GM18519 (cell line): ENCODE measurements around the gene DACH1.

Source experiments
- ATAC-seq: cut with Tn5 transposase; IDR thresholded peaks from one replicate; pipeline ENCODE4 v1.9.1; 2021; ENCODE audit warnings: mild to moderate bottlenecking, moderate library complexity; ENCODE audit not compliant: unreplicated experiment, low FRiP score

Gene DACH1

GRCh38 chr13:71632721-71633120 lies 234.3 kb downstream of the DACH1 start:
- ATAC-seq = no peak

GRCh38 chr13:71632206-71632605 lies 234.8 kb downstream of the DACH1 start:
- no peak for ATAC-seq

- ATAC-seq = no peak
Measured at GRCh38 chr13:71629167-71629566, 237.8 kb downstream of the DACH1 start.

- ATAC-seq = no peak
Measured at GRCh38 chr13:71626421-71627117, 240.4 kb downstream of the DACH1 start.

- no peak for ATAC-seq
Measured at GRCh38 chr13:71625694-71626093, 241.3 kb downstream of the DACH1 start.

DNA sequence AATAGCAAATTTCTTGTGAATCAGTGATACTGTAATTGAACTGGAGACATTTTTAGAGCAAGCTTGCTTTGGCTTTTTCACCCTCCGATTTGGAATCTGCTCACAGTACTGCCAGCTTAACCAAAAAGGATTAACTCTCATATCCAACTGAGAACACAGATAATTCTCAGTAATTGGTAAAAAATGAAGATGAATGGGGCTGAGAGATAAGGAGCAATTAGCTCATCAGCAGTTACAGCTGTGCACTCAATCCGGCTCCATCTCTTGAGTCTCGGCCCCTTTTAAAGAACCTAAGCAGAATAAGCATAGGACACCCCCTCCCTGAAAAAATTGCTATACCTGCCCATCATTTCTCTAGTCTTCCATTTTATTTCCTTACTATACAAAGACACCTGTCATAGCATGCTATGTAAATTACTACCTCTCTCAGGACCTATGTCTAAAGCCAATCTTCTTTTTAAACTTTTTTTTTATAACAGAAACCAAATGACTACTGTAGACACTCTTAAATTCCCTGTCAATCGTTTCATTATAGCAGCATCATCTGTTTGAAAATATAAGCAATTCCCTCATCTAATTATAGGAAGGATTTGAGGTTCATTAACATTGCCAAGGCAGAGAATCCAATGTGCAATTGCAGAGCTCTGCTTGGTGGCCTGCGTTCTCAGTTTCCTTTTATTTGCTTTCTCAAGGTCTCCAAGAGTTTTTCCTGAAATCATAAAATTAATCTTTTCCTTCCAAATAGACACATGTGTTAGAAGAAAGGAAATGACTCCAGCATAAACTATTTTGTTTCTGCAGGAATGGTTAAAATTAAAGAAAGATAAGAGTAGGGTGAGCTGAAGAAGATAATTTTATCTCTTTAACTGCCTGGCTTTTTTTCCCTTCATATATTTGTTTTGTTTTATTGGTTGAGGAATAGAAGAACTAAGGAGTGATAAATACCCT lies 242.1 kb downstream of the DACH1 start:
- ATAC-seq = no peak

GRCh38 chr13:71621174-71622124 lies 245.6 kb downstream of the DACH1 start:
- ATAC-seq = no peak

DNA sequence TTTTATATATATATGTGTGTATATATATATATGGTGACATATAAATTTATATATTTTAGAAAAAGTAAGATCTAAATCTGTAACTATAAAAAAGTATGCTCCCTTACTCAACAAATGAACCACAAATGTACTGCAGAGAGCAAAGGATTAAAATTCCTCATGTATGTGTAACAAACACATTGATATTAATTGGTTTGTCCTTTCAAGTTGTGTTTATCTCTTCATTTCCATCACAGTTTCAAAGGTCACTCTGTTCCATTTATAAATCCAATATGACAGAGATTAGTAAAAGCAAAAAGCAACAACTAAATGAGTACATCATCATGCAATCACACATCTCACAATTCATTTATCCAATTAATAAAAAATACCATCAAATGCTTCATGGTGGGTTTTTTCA lies 247.9 kb downstream of the DACH1 start:
- no peak for ATAC-seq

- ATAC-seq = no peak
Measured at GRCh38 chr13:71618159-71618558, 248.8 kb downstream of the DACH1 start.

DNA sequence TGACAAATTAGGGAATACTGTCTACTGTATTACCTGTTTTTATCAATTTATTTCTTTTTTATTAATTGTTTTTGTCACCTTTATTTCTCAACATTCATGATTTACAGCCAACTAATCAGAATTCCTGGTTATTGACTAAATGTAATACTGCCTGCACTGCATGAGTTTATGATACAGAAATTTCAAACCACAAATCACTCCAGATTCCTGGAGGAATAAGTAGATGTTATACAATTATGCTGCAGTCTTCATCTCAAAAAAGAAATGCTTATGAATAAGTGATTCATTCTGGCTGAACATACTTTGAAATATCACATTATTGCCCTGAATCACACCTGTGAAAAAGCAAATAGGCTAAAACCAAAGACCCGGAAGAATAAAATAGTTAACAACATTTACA lies 249.7 kb downstream of the DACH1 start:
- ATAC-seq = no peak

- ATAC-seq = no peak
Measured at GRCh38 chr13:71613066-71613745, 253.8 kb downstream of the DACH1 start.

DNA sequence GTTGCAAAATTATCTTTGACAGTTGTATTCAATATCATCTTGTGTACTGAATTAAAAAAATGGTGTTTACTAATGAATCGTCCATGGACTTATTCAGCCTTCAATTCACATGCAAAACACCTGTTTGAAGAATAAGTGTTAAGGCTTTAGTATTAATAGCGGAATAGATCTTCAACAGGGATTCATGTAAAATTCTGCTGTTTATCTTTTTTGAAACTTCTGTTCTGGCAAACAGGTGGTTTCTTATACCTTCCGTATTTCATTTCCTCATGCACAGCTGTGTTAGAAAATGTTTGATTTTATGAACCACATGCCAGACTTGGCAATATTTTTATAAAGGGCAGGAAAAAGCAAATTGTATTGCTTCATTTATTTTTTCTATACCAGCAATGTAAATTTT lies 255.7 kb downstream of the DACH1 start:
- no peak for ATAC-seq

- ATAC-seq = no peak
Measured at GRCh38 chr13:71610876-71611275, 256.1 kb downstream of the DACH1 start.

- no peak for ATAC-seq
Measured at GRCh38 chr13:71609271-71609670, 257.7 kb downstream of the DACH1 start.

DNA sequence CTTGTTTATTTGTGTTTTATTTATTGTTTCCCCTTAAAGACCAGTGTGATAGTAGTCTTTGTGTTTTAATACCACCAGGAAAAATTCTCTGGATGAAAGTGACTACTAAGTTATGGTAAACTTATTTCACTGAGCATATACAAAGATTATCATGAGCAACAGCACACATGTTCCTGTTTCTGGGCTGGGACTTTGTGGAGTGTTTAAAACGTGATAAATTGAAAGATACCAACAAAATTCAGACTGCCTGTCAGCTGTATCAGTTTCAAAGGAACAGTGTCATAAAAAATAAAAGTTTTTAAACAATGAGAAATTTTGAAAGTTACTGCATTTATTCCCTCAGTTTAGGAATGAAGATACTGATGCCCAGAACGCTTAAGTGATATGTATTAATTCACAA lies 259.4 kb downstream of the DACH1 start:
- ATAC-seq = no peak

- no peak for ATAC-seq
Measured at GRCh38 chr13:71606818-71607217, 260.2 kb downstream of the DACH1 start.

DNA sequence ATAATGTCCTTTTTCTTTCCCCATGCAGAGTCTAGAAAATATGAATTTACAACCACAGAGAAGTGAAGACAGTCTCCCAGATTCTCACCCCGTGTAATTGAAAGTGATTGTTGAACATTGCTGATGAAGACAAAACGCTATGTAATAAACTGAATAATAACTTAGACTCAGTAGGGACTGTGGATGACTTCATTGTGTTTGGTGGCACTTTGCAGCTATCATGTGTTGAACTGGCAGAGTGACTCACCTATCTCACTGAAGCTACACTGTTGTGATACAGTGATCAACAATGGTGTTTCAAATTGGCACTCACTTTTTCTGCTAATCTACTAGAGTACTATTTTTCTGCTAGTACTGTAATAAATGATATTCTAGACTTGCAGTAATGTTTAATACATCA lies 261.3 kb downstream of the DACH1 start:
- ATAC-seq = no peak

DNA sequence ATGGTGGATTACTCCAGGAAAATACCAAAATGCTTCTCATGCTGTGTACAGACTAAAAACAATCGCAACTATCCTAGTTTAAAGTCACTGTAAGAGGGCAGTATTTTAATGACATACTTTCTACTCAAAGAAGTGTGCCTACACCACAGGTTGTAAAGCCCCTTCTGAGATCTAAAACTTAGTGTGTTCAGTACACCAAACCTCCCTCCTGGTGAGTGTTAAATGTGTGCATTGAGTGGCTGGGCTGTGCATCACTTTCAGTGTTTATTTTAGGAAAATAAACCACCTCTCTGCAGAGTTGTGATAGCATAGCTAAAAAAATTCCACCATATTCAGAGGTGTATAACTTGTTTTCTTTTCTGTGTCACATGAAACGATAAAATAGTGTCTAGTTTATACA lies 263.7 kb downstream of the DACH1 start:
- no peak for ATAC-seq

GRCh38 chr13:71602344-71602743 lies 264.7 kb downstream of the DACH1 start:
- no peak for ATAC-seq

- no peak for ATAC-seq
Measured at GRCh38 chr13:71597150-71597549, 269.9 kb downstream of the DACH1 start.
